Measurements from ENCODE around the gene EIF6.
"Not testable (repeated sequence)": the region's sequence is repeated elsewhere in the genome, so short reads cannot be mapped to it uniquely, and the experiment has no call there.

The EIF6 gene

DNA sequence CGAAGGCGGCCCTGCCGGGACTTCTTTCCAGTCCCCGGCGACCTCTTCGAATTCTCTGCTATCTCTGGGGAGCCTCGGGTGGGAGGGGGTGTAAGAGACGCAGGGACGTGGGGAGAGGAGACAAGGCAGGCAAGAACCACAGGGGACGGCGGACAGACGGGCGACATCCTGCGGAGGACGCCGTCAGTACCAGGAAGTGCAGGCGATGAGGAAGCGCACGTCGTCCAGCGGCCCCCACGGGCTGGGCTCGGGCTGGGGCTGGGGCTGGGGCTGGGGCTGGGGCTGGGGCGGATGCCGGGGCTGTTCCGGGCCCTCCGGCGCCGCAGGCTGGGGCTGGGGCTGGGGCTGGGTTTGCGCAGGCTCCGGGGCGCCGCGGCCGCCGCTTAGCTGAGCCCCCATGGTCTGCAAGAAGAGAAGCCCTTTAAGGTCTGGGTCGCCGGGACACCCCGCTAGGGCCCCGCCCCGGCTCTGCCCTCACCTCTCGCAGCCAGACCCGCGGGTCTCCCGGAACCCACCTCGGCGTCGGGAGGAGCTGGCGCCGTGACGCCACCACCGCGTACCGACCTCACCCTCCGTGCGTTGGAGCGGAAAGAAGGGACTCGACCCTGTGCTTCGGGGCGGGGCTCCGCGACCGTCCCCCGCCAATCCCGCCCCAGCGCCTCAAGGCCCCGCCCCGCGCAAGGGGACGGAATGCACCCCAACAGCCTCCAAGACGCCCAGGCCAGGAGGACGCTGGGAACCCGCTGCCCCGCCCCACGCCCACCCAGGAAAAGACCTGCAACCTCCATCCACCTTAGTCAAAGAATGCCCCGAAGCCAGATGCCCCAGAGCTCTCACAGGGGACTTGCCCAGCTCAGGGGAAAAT lies 6.8 kb downstream of the EIF6 start, which contains the start of gene MMP24OS:
Gene MMP24OS, minus strand, starts transcription at position 592 of the 865 bp plus-strand sequence. Its CDS starts 193 bp downstream, at position 399.
- peak; percentile 81 for DNase-seq (ENCODE audit: low read depth)

DNA sequence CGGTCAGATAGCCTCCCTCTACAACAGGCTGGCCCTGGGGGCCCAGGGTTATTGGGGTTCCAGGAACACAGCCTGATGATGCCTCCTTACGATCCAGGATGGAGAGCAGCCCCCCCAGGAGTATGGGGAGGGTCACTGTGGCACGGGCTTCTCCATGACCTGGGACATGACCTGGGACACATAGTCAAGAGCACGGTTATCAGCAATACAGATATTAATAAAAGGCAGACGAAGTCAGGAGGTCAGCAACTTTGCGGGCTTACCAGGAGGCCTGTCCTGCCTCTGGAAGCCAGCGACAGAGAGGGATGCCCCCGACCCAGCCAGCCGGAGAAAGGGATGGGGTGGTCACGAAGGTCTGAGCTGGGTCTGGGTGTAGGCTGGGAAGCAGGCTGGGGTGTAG lies 7.4 kb downstream of the EIF6 start:
- DNase-seq (ENCODE audit: low read depth): no peak

DNA sequence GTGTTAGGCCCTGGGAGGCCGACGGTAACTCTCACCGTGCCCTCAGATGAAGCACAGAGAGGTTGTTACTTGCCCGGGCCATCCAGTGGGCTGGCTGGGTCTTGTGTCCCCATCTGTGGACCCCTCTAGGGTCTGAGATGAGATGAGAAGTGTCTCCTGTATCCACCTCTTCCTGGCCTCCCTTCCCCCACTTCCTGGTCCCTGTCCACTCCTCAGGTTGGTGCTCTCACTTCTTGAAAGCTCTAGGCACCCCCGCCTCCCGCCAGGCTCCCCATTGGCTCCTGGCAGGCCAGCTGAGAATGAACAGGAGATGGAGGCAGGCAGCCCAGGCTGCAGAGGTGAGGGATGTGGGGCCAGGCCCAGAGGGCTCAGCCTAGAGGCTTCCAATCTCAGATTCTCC lies 8.2 kb downstream of the EIF6 start:
- no peak for DNase-seq (ENCODE audit: low read depth)

DNA sequence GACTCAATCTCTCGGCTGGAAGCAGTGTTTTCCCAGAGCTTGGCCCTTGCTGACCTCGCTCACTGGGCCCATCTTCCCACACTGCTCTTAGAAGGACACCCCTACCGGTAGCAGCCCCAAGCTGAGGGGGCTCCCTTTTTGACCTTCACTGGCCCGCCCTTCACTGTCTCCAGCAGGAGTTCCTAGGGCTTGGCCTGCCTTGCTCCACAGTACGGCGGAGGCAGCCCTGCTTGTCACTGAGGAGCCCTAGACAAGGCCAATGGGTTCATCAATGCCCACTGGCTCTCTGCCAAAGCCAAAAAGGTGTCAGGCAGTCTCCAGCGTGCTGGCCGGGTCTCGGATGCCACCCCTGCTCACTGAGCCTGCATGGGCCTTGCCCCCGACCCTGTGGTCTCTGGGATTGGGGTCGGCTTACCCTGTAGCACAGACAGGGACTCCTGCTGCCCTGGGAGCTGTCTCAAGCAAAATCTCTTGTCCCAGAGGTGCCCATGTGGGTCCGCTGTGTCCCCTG lies 8.8 kb downstream of the EIF6 start:
- no peak for DNase-seq (ENCODE audit: low read depth)

DNA sequence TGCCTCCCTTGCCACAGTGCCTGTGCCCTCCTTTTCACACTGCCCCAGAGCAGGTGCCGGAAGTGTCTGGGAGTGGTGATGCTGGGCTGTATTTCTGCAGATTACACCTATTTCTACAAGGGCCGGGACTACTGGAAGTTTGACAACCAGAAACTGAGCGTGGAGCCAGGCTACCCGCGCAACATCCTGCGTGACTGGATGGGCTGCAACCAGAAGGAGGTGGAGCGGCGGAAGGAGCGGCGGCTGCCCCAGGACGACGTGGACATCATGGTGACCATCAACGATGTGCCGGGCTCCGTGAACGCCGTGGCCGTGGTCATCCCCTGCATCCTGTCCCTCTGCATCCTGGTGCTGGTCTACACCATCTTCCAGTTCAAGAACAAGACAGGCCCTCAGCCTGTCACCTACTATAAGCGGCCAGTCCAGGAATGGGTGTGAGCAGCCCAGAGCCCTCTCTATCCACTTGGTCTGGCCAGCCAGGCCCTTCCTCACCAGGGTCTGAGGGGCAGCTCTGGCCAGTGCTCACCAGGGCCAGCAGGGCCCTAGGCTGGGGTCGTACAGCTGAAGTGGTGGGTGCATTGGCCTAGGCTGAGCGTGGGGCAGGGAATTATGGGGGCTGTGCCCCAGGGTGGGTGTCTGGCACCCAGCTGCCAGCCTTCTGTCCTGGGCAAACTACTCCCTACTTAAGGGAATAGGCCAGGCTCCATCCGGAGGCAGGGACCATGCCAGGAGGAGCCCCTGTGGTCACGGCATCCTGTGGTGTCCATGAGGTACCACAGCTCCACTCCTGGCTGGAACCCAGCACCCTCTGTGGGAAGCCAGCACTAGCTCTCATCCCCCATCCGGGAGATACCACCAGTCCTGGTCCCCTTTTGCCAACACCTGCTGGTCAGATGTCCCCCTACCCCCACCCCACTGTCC lies 10.1 kb downstream of the EIF6 start:
- DNase-seq (ENCODE audit: low read depth): no peak

DNA sequence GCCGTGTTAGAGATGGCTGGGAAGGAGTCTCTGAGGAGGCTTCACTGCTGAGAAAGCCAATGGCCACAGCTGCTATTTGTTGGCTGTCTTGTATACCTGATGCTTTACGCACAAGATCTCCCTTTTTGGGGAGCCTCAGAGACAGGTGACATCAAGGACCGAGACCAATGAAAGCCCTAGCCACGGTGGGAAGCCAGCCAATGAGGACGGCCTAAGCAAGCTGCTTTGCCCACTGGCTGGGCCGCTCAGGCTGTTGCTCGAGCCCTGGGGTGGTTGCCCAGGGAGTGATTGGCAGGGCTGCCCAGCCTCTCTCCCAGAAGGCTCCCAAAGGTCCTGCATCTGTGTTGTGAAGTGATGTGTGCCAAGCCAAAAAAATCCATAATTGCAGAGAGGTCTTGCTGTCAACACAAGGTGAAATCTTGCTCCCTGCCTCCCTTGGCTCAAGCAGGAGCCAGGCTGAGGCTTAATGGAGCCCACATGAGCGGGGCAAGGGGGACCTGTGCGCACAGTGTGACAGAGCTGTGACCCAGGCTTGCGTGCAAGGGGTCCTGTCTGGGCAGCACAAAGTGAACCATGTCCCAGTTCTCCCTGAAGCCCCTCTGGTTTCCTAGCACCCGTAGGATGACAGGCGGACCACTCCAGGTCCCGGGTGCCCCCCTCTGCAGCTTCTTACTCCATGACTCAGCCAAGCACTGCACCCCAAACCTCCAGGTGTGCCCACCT lies 11.0 kb downstream of the EIF6 start:
- no peak for DNase-seq (ENCODE audit: low read depth)

DNA sequence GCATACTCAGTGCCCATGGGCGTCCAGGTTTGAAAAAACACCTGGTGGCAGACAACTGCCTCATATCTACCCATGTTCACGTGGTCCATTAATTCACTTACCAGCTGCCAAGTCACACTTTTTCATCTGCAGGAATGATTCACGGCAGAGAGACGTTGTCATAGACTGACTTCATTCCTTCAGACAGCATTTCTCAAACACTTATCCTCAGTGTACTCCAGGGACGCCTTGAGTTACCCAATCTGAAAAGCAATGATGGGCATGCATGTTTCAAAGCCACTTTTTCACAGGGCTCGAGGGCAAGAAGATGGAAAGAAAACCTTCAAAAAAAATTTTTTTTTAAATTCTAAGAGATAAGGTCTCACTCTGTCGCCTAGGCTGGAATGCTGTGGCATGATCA lies 12.7 kb downstream of the EIF6 start:
- DNase-seq (ENCODE audit: low read depth): no peak

DNA sequence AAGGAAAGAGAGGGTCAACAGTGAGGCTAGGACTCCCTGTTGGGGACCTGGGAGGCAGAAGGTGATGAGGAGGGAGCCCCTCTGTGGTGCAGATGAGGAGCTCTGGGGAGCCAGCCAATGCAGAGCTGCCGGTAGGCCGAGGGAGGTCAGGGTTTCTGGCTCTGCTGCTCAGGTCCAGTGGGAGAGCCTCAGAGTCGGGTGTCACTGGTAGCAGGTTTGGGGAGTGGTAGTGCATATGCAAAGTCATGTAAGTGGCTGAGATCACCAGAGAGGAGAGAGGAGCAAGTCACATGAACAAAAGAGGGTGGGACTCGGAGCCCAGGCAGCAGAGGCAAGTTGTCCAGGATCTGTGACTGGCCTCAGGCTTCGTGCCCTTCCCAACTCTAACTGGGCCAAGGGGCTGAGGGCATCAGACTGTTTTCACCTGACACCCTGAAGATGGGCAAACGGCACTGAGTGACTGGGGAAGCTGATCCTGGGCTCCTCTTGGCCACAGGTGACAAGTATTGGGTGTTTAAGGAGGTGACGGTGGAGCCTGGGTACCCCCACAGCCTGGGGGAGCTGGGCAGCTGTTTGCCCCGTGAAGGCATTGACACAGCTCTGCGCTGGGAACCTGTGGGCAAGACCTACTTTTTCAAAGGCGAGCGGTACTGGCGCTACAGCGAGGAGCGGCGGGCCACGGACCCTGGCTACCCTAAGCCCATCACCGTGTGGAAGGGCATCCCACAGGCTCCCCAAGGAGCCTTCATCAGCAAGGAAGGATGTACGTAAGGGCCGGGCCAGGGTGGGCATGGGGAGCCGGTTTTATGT lies 13.3 kb downstream of the EIF6 start:
- DNase-seq (ENCODE audit: low read depth): no peak

DNA sequence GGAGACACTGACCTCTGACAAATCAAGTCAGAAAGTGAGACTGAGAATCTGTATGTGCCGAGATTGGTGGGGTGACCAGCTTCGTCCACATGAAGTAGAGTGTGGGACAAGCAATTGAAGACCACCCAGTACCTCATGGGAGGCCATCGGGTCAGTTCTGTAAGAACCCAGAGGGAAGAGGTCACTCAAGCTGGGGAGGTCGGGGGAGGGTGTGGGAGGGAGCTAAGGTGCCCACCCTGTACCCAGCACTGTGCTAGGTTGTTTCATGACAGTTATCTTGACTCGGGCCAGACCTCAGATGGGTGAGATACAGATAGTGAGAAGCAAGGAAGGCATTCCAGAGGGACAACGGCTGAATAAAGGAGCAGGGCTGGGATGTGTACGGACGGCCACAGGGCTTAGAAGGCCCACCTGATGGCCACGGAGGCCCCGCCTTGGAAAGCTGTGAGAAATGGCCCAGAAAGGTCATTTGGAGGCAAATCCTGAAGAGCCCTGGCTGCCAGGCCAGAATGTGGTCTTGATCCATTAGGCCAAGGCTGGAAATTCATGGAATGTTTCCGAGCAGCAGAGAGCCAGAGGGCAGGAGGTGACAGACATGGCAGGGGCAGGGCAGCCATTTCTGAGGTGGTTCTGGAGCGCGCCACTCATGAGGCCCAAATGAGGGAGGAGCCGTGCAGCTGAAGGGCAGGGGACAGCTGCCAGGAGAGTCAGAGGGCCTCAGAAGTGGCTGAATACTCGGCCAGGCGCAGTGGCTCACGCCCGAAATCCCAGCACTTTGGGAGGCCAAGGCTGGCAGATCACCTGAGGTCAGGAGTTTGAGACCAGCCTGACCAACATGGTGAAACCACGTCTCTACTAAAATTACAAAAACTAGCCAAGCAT lies 14.3 kb downstream of the EIF6 start:
- DNase-seq (ENCODE audit: low read depth): no peak

DNA sequence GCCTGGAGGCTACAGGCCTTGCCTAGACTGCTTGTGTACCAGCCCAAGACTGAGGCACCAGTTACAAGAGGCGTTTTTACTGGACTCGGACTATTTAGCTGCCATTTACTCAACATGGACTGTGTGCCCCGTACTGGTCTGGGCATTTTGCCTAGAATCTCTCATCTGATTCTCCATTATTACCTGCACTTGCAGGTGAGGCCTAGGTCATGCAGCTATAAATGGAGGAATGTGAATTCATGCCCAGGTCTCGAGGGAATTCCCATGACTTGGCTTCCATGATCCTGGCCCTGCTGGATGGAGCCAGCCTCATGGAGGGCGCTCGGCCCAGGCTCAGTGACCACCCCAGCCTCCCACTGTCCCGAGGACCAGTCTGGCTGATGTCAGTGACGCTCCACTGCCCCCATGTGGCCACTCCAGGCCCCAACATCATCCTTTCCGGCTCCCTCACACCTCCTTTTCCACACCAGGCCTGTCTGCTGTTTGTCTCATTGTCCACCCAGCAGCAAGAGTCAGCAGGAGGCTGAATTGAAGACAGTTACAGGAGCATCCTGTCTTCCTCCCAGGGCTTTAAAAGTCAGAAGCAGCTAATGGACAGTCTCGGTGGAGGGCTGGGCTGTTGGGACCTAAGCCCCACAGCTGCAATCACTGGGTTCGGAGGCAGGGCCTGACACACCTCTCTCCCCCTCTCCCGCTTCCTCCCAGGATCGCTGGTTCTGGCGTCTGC lies 15.4 kb downstream of the EIF6 start:
- DNase-seq (ENCODE audit: low read depth): peak; percentile 18

DNA sequence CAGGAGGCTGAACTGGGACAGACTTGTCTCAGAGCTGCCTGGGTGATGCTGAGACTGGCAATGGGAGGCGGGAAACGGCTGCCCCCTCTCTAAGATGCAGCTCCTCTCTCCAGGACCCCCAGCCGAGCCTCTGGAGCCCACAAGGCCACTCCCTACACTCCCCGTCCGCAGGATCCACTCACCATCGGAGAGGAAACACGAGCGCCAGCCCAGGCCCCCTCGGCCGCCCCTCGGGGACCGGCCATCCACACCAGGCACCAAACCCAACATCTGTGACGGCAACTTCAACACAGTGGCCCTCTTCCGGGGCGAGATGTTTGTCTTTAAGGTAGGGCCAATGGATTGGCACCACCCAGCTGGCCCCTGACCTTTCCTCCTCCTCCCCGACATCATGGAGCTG lies 17.5 kb downstream of the EIF6 start:
- DNase-seq (ENCODE audit: low read depth): no peak

DNA sequence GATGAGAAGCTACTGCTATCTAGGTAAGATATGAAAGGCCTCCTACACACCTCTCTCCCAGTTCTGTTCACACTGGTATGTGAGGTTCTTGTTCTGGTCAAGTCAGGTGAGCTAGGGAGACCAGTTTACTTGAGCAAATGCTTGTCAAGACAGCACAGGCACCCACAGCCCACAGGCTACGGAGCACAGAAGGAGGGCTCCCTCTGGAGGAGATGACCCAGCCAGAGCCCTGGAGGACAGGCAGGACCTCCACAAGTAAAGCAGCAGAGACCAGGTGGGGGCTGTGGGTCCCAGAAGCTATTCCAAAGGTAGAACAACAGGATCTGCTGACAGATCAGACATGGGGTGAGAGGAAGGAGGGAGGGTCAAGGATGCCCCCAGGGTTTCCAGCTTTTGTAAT lies 19.8 kb downstream of the EIF6 start:
- no peak for DNase-seq (ENCODE audit: low read depth)

DNA sequence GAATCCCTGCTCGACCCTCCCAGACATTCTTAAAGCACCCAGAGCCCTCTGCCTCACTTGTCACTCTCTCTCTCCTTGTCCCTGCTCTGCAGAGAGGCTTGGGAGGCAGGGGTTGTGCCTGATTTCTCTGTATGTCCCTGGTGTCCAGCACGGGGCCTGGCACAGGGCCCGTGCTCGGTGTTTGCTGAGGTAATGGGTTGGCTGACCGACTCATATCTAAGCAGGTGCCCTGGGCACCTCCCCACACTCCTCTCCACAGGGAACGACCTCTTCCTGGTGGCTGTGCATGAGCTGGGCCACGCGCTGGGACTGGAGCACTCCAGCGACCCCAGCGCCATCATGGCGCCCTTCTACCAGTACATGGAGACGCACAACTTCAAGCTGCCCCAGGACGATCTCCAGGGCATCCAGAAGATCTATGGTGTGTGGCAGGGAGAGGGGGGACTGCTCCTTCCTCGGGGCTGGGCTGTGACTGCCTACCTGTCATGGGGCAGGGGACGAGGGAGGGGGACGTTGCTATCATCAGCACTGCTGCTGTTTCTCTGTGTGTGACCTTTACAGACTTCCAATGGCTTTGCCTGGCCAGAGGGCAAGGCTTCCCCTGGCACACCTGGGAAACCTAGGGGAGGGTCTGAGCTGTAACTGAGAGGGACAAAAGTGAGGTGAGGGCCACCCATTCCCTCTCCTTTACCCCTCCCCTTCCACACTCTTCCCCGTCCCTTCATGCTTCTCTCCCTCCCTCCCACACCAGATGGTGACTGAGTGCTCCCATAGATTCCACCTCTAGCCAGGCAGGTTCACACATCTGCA lies 20.8 kb downstream of the EIF6 start:
- no peak for DNase-seq (ENCODE audit: low read depth)

DNA sequence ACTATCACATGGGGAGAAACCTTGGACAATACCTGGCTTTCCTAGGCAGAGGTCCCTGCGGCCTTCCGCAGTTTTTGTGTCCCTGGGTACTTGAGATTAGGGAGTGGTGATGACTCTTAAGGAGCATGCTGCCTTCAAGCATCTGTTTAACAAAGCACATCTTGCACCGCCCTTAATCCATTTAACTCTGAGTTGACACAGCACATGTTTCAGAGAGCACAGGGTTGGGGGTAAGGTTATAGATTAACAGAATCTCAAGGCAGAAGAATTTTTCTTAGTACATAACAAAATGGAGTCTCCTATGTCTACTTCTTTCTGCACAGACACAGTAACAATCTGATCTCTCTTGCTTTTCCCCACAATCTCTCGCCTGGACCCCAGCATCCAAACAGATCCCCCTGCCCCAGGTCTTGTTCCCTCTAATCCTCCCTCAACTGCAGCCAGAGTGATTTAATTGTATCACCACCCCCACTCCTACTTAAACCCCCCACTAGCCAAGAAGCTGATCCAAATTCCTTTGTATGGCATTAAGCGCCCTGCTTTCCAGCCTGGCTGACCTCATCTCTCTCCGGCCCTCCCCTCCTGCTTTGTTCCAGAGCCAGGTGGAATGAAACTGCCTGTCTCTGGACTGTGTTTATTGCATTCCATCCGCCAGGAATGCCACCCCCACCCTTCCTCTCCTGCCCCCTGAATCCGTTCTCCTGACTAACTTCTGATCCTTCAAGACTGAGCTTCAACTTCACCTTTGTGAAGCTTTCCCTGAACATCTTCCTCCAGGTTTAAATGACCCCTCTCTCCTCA lies 21.6 kb downstream of the EIF6 start:
- not testable (repeated sequence) for DNase-seq (ENCODE audit: low read depth)

DNA sequence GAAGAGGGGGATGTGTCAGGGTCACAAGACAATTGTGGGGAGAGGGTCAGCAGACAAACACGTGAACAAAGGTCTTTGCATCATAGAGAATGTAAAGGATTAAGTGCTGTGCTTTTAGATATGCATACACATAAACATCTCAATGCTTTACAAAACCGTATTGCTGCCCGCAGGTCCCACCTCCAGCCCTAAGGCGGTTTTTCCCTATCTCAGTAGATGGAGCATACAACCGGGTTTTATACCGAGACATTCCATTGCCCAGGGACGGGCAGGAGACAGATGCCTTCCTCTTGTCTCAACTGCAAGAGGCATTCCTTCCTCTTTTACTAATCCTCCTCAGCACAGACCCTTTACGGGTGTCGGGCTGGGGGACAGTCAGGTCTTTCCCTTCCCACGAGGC lies 22.3 kb downstream of the EIF6 start:
- not testable (repeated sequence) for DNase-seq (ENCODE audit: low read depth)

DNA sequence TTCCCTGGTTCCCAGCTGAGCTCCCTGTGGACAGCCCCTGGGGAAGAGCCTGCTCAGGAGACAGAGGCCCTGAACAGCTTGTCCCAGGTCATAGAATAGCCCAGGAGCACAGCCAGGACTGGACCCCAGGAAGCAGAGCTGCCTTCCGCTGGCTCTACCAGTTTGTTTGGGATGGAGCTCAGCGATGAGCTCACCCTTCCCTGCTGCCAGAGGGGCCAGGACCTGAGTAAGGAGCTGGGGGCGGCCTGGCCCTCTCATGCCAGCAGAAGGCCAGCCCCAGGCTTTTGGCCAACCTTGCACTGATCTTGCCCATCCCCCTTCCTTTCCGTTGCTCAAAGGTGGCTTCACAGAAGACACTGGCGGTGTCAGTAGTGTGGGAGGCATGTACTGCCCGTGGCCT lies 24.1 kb downstream of the EIF6 start:
- DNase-seq (ENCODE audit: low read depth): no peak

DNA sequence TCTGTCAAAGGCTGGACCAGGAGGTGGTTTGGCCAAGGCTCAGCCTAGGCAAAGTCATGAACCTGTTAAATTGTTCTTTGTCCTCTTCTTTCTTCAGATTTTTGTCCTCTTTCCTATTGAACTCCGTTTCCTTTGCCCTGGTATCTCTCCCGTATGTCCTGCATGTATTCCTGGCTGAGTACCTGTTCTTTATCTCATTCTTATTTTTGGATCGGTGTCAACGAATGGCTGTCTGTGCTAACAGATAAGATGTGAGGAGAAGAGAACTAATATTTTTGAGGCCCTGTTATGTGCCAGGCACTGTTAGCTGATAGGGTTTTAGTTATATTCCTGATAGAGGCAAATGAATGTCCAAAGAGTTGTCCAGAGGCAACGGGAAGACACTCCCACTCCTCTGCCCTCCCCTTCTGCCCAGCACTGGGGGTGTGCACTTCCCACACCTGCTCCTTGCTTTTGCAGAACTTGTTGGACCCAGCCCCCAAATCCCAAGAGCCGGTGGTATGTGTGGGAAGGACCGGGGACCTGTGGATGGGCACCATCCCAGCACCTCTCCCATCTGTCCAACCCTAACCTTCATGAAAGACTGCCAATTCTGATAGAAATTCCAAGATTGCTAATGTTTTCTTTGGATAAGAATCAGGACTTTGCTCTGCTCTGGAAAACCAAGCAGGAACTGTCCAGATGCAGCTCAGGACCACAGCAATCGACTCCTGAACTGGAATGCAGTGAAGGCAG lies 27.2 kb downstream of the EIF6 start:
- DNase-seq (ENCODE audit: low read depth): no peak
